Naive B cell (primary cell): ENCODE results near the gene TSPAN2. TPM values are rescaled to one million over a fixed set of nuclear protein-coding genes. Genes with fewer than 3 reads are reported as not detected.

Experiments
- ATAC-seq, 2 donors: fragments of 150-1000 bp; cut with Tn5 transposase; 2 replicates each; pipeline ENCODE4 v1.10.0; 2021; ENCODE audit warnings: low read depth in 2 of 2, mild to moderate bottlenecking in 2 of 2, moderate library complexity in 2 of 2
- DNase-seq: peaks from one replicate; pipeline ENCODE4 v3.0.0; 2022
- H3K27ac Mint-ChIP-seq, 6 donors: one replicate each; pipeline ENCODE4 v1.8.0; 2020 to 2022; ENCODE audit warnings: mild to moderate bottlenecking in 6 of 6, mixed read lengths in 6 of 6, moderate library complexity in 5 of 6, inconsistent platforms in 2 of 6
- H3K27me3 Mint-ChIP-seq, 3 donors: one replicate each; pipeline ENCODE4 v1.8.0; 2021 to 2022; ENCODE audit warnings: mixed read lengths in 3 of 3, mild to moderate bottlenecking in 1 of 3
- H3K36me3 Mint-ChIP-seq, 2 donors: one replicate each; pipeline ENCODE4 v1.8.0; 2020 to 2022; ENCODE audit warnings: mixed read lengths in 2 of 2, inconsistent platforms in 1 of 2, mild to moderate bottlenecking in 1 of 2
- H3K4me1 Mint-ChIP-seq, 3 donors: one replicate each; pipeline ENCODE4 v1.8.0; 2020 to 2022; ENCODE audit warnings: mixed read lengths in 3 of 3, inconsistent platforms in 1 of 3, mild to moderate bottlenecking in 1 of 3, moderate library complexity in 1 of 3
- H3K4me3 Mint-ChIP-seq, 8 donors: one replicate each; pipeline ENCODE4 v1.8.0; 2020 to 2022; ENCODE audit warnings: mild to moderate bottlenecking in 8 of 8, mixed read lengths in 8 of 8, moderate library complexity in 8 of 8, inconsistent platforms in 2 of 8
- H3K9me3 Mint-ChIP-seq, 7 donors: one replicate each; pipeline ENCODE4 v1.8.0; 2020 to 2022; ENCODE audit warnings: mixed read lengths in 7 of 7, mild to moderate bottlenecking in 5 of 7, inconsistent platforms in 2 of 7, moderate library complexity in 1 of 7
- polyA plus RNA-seq, 6 donors: library from polyadenylated mRNA; unstranded; fragments of 300-500 nt; fragmentation: Illumina TruSeq; gene quantifications; one replicate each; pipeline ENCODE4 v1.2.3, GENCODE V29; 2021; ENCODE audit warnings: low read depth in 6 of 6

TSPAN2 gene
- polyA plus RNA-seq, 6 donors from 2014 or later = 0.15 to 0.38 (median 0.23) TPM; not detected in 2

DNA sequence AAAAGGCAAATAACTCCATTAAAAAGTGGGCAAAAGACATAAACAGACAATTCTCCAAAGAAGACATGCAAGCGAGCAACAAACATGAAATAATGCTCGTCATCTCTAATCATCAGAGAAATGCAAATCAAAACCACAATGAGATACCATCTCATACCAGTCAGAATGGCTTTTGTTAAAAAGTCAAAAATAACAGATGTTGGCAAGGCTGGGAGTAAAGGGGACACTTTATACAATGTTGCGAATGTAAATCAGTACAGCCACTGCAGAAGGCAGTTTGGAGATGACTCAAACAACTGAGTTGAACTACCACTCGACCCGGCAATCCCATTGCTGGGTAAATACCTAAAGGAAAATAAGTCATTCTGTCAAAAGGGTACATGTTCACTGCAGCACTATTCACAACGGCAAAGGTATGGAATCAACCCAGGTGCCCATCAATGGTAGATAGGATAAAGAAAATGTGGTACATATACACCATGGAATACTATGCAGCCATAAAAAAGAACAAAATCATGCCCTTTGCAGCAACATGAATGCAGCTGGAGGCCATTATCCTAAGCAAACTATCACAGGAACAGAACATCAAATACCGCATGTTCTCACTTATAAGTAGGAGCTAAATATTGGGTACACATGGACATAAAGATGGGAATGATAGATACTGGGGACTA is 25.9 kb downstream of the TSPAN2 start:
- Mint-ChIP-seq H3K27me3 (no peaks in the 10 kb centered on the region), H3K9me3 (peaks cover 0 to 3% (median 0%) of the 10 kb centered on the region in 7 donors), H3K27ac (peak overlapping the region in 5 of 6 donors; percentile 6 to 80 (median 58)), H3K4me1 (peaks cover 0 to 16% (median 5%) of the 10 kb centered on the region in 3 donors), H3K4me3 (no peak overlapping the region), H3K36me3 (no peaks in the 10 kb centered on the region)
- peak; percentile 15 to 44 for ATAC-seq
- no peak for DNase-seq

DNA sequence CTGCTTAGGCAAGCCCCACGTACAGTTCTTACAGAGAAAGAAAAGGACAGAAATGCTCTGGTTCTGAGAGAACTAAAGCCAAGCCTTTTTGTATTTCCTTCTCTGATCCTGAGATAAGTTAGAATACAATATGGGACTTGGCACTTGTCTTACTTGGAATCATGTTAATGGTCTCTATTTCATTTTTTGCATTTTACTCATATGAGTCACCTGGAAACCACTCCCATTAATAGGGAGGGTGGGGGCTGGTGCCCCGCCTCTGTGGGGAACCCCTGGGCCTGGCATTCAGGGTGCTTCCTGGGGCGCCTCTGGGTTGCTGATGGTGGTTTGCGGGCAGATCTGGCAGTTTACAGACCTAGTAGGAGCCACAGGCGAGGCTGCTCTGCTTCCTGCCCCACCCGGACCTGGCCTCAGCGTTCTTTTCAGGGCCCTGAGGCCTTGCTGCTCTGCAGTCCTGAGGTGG is 26.7 kb downstream of the TSPAN2 start:
- H3K36me3 Mint-ChIP-seq = no peaks in the 10 kb centered on the region
- H3K9me3 Mint-ChIP-seq = peaks cover 0 to 3% (median 0%) of the 10 kb centered on the region in 7 donors
- H3K4me3 Mint-ChIP-seq = peak overlapping the region in 1 of 8 donors; percentile 34
- H3K27me3 Mint-ChIP-seq = no peaks in the 10 kb centered on the region
- peak overlapping the region in 4 of 6 donors; percentile 21 to 80 (median 74) for H3K27ac Mint-ChIP-seq
- H3K4me1 Mint-ChIP-seq = peaks cover 0 to 16% (median 5%) of the 10 kb centered on the region in 3 donors
- ATAC-seq (peak; percentile 97), DNase-seq (peak; percentile 25)

DNA sequence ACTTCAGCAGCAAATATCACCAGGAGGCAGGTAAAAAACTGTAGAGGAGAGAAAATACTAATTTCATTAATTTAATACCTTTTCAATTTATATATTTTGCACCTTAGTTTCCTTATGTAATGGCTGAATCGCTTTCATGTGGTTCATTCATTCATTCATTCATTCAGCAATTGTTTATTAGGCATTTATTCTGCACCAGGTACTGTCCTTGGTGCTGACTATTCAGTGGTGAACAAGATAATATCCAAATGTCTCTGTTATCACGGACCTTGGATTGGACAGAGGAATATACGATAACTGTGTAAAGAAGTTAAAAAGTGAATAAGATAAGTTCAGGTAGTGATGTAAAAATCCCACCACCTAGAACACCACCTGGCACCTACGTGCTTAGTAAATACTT is 28.8 kb downstream of the TSPAN2 start:
- no peak for ATAC-seq
- no peak for DNase-seq
- H3K4me3 Mint-ChIP-seq = no peak overlapping the region
- no peak overlapping the region for H3K27ac Mint-ChIP-seq
- H3K4me1 Mint-ChIP-seq = peaks cover 0 to 16% (median 5%) of the 10 kb centered on the region in 3 donors
- no peaks in the 10 kb centered on the region for H3K27me3 Mint-ChIP-seq
- peaks cover 0 to 3% (median 0%) of the 10 kb centered on the region in 7 donors for H3K9me3 Mint-ChIP-seq
- H3K36me3 Mint-ChIP-seq = no peaks in the 10 kb centered on the region

- peaks cover 0 to 16% (median 5%) of the 10 kb centered on the region in 3 donors for H3K4me1 Mint-ChIP-seq
- no peak for DNase-seq
- peaks cover 0 to 3% (median 0%) of the 10 kb centered on the region in 7 donors for H3K9me3 Mint-ChIP-seq
- H3K4me3 Mint-ChIP-seq = no peak overlapping the region
- H3K27me3 Mint-ChIP-seq = no peaks in the 10 kb centered on the region
- H3K36me3 Mint-ChIP-seq = no peaks in the 10 kb centered on the region
- ATAC-seq = no peak
- H3K27ac Mint-ChIP-seq = no peak overlapping the region
Observed at GRCh38 chr1:115059316-115059715, 30.0 kb downstream of the TSPAN2 start.

DNA sequence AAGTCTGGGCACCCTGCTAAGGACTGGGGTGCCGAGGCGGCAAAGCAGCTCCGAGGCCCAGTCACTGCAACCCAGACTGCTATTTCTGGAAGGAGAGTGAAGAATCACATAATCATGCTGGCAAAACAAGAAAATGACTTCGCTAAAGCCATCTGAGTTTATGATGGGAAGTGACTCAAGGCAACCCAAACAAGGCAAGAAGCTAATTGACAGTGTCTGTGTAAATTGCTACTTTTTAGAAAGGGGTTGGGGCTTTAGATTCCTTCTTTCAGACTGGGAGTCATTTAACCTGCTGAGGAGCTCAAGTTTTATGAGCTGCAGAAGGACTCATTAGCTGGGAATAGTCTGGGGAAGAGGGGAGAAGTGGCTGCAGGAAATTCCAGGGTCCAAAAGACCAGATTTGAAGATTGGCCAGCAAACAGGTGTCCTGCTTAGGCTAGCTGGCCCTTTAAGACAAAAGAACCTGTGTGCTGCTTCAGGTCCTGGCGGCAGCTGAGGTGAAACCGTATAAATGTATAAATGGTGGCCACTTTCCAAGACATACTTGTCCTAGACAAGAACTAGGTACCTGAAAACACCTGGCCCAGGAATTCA is 31.5 kb downstream of the TSPAN2 start:
- no peak for ATAC-seq
- H3K36me3 Mint-ChIP-seq = no peaks in the 10 kb centered on the region
- no peak for DNase-seq
- H3K9me3 Mint-ChIP-seq = no peaks in the 10 kb centered on the region
- no peak overlapping the region for H3K27ac Mint-ChIP-seq
- H3K27me3 Mint-ChIP-seq = no peaks in the 10 kb centered on the region
- peaks cover 0 to 8% (median 4%) of the 10 kb centered on the region in 3 donors for H3K4me1 Mint-ChIP-seq
- H3K4me3 Mint-ChIP-seq = no peak overlapping the region

DNA sequence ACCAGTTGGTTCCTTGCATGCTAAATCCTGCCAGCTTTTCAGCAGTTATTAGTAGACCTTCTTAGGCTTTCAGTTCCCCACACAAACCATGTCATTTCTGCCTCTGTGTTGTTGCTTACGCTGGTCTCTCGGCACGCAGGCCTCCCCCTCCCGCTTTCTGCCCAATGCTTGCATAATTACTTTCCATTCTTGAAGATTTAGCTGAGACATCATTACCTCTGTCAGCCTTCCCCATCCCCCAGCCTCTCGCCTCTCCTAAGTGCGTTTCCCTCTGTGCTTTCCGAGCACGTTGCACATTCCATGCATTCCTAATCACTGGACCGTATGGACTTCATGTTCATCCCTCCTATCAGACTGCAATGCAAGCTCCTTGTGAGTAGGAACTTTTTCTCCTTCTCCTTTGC is 32.9 kb downstream of the TSPAN2 start:
- no peak for ATAC-seq
- H3K4me3 Mint-ChIP-seq = no peak overlapping the region
- no peak overlapping the region for H3K27ac Mint-ChIP-seq
- H3K36me3 Mint-ChIP-seq = no peaks in the 10 kb centered on the region
- no peaks in the 10 kb centered on the region for H3K9me3 Mint-ChIP-seq
- H3K27me3 Mint-ChIP-seq = no peaks in the 10 kb centered on the region
- H3K4me1 Mint-ChIP-seq = no peaks in the 10 kb centered on the region
- DNase-seq = no peak

- peak; percentile 26 for DNase-seq
- H3K27me3 Mint-ChIP-seq = no peaks in the 10 kb centered on the region
- H3K4me1 Mint-ChIP-seq = no peaks in the 10 kb centered on the region
- ATAC-seq = peak; percentile 58 to 74
- no peaks in the 10 kb centered on the region for H3K9me3 Mint-ChIP-seq
- no peak overlapping the region for H3K27ac Mint-ChIP-seq
- no peaks in the 10 kb centered on the region for H3K36me3 Mint-ChIP-seq
- no peak overlapping the region for H3K4me3 Mint-ChIP-seq
Observed at GRCh38 chr1:115052454-115053083, 36.7 kb downstream of the TSPAN2 start.

DNA sequence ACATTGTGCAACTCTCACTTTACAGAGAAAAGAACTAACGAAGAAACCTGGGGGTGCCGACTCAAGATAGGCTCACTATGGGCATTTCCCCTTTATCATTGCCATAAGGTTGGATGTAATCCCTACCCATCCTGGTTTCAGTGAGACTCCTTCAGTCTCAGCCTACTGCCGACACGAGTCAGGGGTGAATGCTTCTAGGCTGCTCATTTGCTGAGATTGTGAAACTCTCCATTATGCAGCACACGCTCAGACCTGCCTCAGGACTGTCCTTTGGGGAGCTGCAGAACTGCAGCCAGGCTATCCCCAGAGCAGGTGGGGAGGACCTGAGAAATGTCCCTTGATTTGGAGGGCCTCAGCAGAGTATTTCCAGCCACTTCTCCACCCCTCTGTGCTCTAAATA is 37.5 kb downstream of the TSPAN2 start:
- Mint-ChIP-seq H3K4me3 (no peak overlapping the region), H3K9me3 (no peaks in the 10 kb centered on the region), H3K36me3 (no peaks in the 10 kb centered on the region), H3K27ac (no peak overlapping the region), H3K4me1 (no peaks in the 10 kb centered on the region), H3K27me3 (no peaks in the 10 kb centered on the region)
- no peak for ATAC-seq
- DNase-seq = no peak

- Mint-ChIP-seq H3K9me3 (peaks cover 0 to 10% (median 3%) of the 10 kb centered on the region in 7 donors), H3K27ac (no peak overlapping the region), H3K4me3 (no peak overlapping the region), H3K4me1 (no peaks in the 10 kb centered on the region), H3K36me3 (no peaks in the 10 kb centered on the region), H3K27me3 (peaks cover 0 to 8% (median 0%) of the 10 kb centered on the region in 3 donors)
- DNase-seq (no peak), ATAC-seq (no peak)
Observed at GRCh38 chr1:115046751-115047150, 42.6 kb downstream of the TSPAN2 start.

- H3K4me3 Mint-ChIP-seq = no peak overlapping the region
- H3K27ac Mint-ChIP-seq = no peak overlapping the region
- H3K36me3 Mint-ChIP-seq = no peaks in the 10 kb centered on the region
- DNase-seq (no peak), ATAC-seq (no peak)
- peaks cover 0 to 8% (median 0%) of the 10 kb centered on the region in 3 donors for H3K27me3 Mint-ChIP-seq
- H3K4me1 Mint-ChIP-seq = no peaks in the 10 kb centered on the region
- H3K9me3 Mint-ChIP-seq = peaks cover 0 to 10% (median 3%) of the 10 kb centered on the region in 7 donors
Observed at GRCh38 chr1:115041654-115042053, 47.6 kb downstream of the TSPAN2 start.

DNA sequence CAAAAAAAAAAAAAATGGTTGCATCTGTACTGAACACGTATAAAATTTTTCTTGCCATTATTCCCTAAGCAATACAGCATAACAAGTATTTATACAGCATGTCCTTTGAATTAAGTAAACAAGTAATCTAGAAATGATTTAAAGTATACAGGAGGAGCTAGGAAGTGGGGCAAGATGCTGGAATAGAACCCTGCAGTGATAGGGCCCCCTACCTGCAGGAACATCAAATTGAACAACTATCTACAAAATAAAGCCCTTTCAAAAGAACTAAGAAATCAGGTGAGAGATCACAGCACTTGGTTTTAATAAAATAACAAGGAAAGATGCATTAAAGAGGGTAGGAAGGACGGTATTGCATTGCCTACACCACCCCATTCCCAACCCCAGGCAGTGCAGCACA is 48.8 kb downstream of the TSPAN2 start:
- no peaks in the 10 kb centered on the region for H3K4me1 Mint-ChIP-seq
- H3K9me3 Mint-ChIP-seq = peaks cover 0 to 10% (median 0%) of the 10 kb centered on the region in 7 donors
- H3K27ac Mint-ChIP-seq = no peak overlapping the region
- DNase-seq (no peak), ATAC-seq (no peak)
- H3K4me3 Mint-ChIP-seq = no peak overlapping the region
- no peaks in the 10 kb centered on the region for H3K36me3 Mint-ChIP-seq
- peaks cover 0 to 8% (median 5%) of the 10 kb centered on the region in 3 donors for H3K27me3 Mint-ChIP-seq

GRCh38 chr1:115036814-115037507 is 52.3 kb downstream of the TSPAN2 start:
- Mint-ChIP-seq H3K9me3 (peaks cover 0 to under 1% (median 0%) of the 10 kb centered on the region in 7 donors), H3K27ac (no peak overlapping the region), H3K36me3 (no peaks in the 10 kb centered on the region), H3K27me3 (peaks cover 0 to 10% (median 5%) of the 10 kb centered on the region in 3 donors), H3K4me3 (no peak overlapping the region), H3K4me1 (no peaks in the 10 kb centered on the region)
- DNase-seq = no peak
- no peak for ATAC-seq

GRCh38 chr1:115035652-115036051 is 53.7 kb downstream of the TSPAN2 start:
- Mint-ChIP-seq H3K27me3 (peaks cover 0 to 9% (median 5%) of the 10 kb centered on the region in 3 donors), H3K9me3 (no peaks in the 10 kb centered on the region), H3K4me3 (no peak overlapping the region), H3K4me1 (no peaks in the 10 kb centered on the region), H3K36me3 (no peaks in the 10 kb centered on the region), H3K27ac (no peak overlapping the region)
- ATAC-seq (no peak), DNase-seq (no peak)
